ENCODE data around the gene LOX.

Gene LOX

DNA sequence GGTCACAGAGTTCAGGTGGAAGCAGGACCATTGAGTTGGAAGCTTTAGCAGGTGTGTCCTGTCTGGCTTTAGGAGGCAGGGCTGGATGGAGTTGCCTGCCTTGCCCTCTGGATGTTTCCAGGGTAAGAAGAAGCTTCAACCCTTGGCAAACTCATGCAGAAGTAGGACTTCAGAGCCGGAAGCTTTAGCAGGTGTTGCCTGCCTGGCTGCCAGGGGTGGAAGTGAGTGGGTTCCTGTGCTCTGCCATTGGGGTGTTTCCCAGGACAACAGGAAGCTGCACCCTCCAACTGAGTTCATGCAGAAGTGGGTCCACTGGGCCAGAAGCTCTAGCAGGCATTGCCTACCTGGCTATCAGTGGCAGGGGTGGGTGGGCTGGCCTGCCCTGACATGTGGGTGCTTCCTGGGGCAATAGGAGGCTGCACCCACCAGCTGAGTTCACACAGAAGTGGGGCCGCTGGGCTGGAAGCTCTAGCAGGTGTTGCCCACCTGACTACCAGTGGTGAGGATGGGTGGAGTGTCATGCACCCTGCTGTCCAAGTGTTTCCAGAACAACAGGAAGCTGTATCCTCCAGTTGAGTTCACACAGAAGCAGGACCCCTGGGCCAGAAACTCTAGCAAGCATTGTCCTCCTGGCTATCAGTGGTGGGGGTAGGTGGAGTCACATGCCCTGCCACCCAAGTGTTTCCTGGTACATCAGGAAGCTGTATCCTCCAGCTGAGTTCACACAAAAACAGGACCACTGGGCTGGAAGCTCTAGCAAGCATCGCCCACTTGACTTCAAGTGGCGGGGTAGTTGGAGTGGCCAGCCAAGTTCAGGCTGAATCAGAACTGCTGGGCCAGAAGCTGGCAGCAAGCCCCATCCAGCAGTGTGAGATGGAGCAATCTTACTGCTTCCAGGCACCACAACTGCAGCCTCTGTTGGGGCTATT is 24.6 kb downstream of the LOX start:
- DNase-seq (ENCODE audit: low read depth) = no peak

DNA sequence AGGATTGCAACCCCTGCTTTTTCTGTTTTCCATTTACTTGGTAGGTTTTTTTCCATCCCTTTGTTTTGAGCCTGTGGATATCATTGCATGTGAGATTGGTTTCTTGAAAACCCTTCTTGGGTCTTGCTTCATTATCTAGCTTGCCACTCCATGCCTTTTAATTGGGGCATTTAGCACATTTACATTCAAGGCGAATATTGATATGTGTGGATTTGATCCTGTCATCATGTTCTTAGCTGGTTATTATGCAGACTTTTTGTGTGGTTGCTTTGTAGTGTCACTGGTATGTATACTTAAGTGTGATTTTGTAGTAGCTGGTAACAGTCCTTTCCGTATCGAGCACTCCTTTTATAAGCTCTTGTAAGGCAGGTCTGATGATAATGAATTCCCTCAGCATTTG is 26.5 kb downstream of the LOX start:
- DNase-seq (ENCODE audit: low read depth) = no peak

DNA sequence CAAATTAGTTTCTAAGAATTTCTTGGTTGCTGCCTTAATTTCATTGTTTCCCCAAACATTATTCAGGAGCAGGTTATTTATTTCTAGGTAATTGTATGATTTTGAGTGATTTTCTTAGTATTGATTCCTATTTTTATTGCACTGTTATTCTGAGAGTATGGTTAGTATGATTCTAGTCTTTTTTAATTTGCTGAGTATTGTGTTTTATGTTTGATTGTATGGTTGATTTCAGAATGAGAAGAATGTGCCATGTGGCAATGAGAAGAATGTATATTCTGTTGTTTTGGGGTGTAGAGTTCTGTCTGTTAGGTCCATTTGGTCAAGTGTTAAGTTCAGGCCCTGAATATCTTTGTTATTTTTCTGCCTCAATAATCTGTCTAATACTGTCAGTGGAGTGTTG is 27.1 kb downstream of the LOX start:
- no peak for DNase-seq (ENCODE audit: low read depth)

DNA sequence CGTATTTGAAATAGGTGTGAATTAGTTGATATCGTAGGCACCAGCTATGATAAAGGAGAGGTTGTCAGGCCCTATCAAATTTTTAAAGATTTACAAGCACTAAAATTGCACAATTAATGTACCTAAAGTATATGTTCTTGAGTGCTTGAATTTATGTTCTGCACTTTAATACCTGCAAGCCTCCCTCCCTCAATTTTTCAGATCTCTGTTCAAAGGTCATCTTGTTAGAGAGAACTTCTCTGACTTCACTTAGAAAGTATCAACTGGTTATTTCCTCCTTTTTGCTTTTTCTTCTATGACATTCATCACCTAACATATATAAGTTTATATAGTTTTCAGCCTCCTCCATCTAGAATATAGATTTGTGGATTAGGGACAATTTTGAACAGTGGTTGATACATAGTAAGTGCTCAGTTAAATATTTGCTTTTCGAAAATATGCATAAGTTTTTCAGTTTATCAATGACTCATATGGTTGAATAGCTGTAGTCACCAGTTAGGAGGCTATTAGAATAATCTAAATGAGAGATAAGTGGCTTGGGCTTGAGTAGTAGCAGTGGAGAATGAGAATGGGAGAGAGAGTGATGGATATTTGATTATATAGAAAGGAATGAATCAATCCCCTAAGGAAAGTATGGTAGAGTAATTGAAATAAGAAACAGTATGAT is 37.3 kb downstream of the LOX start:
- DNase-seq (ENCODE audit: low read depth) = no peak

DNA sequence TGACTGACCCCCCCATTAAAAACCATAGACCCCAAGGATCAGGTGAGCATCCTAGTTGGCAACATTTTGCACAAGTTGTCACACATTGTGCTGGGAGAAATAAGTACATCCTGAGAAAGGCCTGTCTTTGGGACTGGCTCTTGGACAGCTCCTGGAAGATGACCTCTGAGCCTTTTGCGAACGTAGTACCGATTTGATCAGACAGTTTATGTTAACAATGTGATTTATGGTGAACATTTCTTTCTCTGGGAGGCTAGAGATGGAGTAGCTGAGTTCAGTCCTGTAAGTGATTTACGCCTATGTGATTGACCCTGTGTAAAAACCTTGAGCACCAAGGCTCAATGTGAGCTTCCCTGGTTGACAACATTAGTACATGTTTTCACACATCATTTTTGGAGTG is 41.7 kb downstream of the LOX start:
- no peak for DNase-seq (ENCODE audit: low read depth)

DNA sequence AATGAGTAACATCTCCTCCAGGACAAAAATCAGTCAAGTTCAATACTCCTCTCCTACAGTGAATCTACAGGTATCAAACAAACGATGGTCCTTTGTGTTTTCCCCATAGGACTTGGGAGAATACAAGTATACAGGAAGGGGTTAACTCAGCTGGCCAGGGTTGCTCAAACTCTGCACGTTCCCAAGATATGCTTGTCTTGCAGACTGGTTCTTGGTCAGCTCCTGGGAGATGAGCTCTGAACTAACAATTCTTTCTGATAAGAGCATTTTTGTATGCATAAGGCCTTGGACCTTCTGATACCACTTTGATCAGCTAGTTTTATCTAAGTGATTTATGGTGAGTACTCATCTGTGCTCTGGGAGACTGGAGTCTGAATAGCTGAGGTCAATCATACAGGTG is 42.1 kb downstream of the LOX start:
- DNase-seq (ENCODE audit: low read depth) = no peak

DNA sequence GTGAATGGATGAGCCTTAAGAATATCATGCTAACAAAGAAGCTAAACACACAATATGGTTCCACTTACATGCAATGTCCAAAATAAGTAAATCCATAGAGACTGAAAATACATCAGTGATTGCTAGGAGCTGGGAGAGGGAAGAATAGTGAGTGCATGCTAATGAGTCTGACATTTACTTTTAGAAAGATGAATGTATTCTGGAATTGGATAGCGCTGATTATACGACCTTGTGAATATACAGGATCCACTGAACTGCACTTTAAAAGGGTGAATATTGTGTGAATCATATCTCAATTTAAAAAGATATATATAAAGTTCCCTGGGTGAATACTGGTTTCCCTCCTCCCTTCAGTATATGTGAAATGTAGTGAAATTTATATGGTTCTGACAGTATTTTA is 46.2 kb downstream of the LOX start:
- DNase-seq (ENCODE audit: low read depth) = no peak

DNA sequence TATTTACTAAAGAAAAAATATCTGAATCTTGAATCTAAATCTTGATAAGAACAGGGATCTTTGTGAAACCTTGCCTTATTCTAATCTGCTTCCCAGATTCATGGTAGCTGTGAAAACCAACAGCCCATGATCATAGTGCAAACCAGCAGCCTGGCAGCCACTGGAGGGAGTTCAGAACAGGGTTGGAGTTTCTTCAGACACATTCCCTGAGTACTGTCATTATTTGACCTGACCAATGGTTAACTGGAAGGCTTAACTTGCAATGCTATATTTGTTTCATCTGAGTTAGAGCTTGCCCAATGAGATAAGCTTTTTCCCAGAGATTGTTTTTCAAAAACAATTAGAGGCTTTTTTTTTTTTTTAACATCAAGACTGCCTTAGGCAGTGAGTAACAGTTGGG is 47.8 kb downstream of the LOX start:
- no peak for DNase-seq (ENCODE audit: low read depth)

DNA sequence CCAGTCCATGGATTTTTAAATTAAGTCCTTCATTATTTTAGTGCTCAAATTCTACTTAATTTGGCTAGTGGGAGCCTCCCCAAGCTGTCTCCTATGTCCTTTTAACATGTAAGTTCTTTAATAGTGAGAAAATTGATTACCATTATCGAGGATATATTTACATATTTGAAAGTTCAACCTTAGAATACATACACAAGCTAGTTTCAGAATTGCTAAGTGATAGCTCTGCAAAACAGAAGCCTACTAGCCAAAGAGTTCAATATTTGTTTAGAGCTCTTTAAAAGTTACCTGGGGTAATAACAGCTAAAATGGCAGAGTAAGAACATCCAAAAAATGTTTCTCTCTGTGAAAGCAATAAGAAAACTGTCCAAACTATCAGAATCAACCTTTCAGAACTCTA is 48.2 kb downstream of the LOX start:
- no peak for DNase-seq (ENCODE audit: low read depth)

DNA sequence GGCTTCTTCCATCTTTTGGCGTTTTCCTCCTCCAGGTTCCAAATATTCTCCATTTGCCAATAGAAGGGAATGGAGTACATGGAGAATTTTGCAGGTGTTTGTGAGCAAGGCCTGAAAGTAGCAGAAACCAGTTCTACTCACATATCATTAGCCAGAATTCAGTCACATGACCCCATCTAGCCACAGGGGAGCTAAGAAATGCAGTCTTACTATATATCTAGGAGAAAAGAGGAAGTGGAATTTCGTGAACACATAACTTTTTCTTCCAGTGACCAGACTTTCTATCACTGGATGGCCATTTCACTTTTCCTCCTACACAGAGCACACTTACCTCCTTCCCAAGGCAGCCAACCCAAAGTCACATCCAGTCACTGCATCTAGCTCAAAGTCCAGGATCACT is 55.1 kb downstream of the LOX start:
- no peak for DNase-seq (ENCODE audit: low read depth)

DNA sequence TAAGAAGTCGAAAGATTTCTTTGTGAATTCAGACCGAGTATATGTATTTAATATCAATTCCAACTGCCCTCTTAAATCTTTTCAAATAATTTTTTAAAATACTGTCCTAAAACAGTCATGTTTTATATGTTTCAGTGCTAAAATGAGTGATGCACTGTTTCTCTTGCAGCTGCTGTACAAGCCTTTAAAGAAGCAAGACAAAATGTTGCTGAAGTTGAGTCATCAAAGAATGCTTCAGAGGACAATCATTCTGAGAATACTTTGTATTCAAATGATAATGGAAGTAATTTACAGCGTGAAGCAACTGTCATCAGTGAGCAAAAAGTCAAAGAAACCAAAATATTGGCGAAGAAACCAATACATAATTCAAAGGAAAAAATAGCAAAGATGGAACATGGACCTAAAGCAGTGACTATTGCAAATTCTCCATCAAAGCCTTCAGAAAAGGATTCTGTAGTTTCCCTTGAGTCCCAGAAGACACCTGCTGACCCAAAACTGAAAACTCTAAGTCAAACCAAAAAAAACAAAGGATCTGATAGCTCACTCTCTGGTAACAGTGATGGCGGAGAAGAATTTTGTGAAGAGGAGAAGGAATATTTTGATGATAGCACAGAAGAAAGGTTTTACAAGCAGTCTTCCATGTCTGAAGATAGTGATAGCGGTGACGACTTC is 58.0 kb downstream of the LOX start:
- no peak for DNase-seq (ENCODE audit: low read depth)

DNA sequence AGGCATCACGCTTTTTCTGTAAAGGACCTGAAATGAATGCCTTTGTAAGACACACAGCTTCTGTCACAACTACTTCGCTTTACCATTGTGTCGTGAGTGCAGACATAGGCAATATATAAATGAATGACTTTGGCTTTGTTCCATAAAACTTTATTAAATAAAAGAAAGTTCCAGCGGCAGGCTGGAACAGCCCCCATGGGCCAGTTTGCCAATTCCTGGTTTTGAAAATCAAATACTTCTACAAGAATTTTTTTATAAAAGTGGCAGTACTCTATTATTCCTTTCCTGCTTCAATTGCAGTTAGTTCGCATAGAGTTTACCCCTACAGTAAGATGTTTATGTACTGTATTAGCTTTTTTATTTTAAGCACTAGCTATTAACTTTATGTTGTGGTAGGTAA is 62.6 kb downstream of the LOX start:
- no peak for DNase-seq (ENCODE audit: low read depth)

DNA sequence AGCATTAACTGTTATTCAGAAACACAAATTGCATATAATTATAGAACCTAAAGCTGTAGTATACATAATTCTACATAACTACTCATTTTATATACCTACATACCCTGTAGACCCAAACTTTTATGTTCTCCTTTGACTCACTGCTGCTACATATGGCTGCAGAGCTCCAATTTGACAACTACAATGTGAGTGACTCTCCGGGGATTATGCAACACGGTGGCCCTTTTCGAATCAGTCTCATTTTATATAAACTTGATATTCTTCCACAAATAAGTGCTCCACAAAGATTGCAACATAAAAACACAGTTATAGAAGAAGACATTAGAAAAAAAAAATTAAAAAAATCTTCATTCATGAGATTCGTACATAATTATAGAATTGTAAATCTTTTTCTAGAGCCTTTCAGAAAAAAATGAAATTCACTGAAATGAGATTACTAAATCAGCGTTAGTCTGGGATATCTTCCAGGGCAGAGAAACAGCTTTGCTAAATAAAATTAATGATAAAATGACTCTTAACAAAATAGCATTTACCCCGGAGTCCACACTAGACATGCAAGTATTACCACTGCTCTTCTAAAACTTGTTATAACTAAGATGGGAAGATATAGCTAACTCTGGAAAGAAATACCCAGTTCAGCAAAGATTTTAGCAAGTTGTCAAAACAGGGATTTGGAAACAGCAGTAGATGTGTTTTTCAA is 63.7 kb downstream of the LOX start:
- DNase-seq (ENCODE audit: low read depth) = no peak
